Measurements from ENCODE around the gene KLK4.
"Not testable (repeated sequence)": the region's sequence is repeated elsewhere in the genome, so short reads cannot be mapped to it uniquely, and the experiment has no call there.

The KLK4 gene

DNA sequence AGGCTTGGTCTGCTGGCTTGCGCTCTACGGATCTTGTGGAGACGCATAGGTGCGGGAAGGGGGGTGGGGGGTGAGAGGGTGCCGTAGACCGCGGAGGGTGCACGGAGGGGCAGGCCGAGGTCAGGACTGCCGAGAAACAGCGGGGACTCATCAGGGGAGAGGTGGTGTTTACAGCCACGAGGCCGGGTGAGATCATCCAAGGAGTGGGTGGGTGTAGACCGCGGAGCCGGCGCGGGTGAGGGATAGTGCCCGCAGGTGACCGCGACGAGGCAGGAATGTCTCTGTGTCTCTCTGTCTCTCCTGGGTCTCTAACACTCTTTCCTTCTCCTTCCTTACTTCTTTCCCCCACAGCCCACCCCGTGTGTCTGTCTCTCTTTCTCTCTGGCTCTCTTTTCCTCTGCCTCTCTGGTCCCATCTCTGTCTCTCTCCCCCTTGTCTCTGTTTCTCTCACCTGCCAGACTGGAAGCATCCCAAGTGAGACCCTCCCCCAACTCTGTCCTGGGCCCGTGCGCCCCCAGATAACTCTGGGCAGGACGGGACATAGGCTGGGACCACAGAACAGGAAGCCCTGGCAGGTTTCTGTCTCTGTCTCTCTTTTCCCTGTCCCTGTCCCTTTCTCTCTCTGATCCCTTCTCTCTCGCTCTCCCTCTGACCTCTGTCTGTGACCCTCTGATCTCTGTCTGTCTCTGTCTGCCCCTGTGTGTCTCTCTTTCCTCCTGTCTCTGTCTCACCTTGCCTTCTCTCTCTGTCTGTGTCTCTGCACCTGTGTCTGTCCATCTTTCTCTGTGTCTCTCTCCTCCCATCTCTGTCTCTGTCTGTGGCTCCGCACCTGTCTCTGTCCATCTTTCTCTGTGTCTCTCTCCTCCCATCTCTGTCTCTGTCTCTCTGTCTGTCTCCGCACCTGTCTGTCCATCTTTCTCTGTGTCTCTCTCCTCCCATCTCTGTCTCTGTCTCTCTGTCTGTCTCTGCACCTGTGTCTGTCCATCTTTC is 1.8 kb upstream of the KLK4 start:
- no peak for DNase-seq

DNA sequence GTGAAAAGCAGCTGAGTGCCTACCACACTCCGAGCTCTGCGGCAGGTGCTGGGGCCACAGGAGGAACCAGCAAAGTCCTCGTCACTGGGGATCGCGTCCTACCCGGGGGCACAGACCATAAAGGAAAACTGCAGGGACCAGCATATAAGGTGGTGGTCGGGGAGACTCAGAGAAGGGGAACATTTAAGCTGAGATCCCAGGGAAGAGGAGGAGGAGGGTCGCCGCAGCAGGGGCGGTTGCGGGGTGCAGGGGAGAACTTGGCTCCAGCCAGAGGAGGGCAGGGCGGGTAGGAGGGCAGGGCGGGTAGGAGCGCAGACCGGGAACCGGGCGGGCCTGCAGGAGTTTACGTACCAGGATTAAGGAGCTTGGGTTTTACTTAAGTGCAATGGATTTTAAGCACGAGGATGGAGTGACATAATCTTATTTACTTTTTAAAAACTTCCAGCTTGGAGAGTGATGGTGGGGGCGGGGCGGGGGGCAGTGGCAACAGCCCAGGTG is 956 bp upstream of the KLK4 start:
- no peak for DNase-seq

DNA sequence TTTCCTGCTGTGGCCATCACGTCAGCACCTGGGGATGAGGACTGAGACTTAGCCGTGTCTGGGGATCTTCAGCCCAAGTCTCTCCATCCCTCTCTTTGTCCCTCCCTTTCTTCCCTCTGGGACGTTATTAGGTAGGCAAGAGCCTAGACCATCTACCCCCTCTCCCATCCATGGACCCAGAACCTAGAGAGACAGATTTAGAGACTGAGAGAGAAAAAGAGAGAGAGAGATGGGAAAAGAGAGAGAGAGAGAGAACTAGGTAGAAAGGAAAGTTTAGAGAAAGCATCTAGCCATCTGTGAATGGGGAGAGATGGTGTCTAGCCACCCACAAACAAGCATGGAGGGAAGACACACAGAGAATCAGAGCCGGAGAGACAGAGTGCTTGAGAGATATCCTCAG is 473 bp downstream of the KLK4 start:
- DNase-seq, result no peak

DNA sequence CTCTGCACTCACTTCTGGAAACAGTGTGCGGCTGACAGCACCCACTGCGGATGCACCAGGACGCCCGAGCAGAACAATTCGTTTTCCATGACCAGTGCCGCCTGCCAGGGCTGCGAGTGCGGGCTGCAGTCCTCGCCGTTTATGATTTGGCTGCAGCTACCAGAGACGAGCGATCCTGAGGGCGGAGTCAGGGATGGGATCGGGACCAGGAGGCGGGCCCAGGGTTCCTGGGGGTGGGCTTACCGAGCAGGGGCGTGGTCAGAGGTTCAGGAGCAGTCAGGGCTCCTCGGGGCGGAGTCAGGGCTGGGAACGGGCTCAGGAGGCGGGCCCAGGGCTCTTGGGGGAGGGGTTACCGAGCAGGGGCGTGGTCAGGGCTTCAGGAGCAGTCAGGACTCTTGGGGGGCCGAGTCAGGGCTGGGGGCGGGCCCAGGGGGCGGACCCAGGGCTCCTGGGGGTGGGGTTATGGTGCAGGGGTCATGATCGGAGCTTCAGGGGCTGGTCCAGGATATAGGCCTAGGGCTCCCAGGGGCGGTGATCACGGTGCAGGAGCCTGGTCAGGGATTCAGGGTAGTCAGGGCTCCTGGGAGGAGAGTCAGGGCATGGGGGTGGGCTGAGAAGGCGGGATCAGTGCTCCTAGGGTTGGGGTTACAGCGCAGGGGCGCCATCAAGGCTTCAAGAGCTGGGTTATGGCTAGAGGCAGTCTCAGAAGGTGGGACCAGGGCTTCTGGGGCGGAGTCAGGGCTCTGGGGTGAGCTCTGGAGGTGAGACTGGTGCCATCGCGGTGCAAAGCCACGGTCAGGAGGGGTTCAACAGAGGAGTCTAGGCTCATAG is 1.7 kb downstream of the KLK4 start:
- DNase-seq, result peak; percentile 79

DNA sequence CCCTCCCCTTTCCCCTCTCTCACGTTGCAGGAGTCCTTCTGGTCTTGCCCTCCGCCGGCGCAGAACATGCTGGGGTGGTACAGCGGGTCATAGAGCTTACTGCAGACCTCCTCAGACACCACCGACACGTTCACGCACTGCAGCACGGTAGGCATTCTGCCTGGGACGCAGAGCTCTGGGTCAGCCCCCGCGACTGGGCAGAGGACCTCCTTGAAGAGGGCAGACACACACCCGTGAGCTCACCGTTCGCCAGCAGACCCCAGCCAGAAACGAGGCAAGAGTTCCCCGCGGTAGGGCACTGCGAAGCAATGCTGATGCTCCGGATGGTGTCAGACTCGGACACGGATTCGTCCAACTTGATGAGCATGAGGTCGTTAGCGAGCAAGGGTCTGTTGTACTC is 2.9 kb downstream of the KLK4 start:
- no peak for DNase-seq

DNA sequence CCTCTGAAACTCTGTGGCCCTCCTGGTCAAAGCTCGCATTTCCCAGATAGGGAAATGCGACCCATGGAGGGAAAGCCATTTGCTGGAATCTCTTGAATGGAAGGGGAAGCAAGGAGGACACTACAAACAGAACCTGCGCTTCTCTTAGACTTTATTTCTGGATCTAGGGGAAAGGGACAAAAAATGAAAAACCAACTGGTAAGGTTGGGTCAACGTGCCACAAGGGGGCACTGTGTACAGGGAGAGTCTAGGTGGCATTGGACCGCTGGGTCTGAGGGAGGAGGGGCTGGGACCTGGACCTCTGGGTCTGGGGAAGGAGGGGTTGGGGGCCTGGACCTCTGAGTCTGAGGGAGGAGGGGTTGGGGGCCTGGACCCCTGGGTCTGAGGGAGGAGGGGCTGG is 5.0 kb downstream of the KLK4 start:
- no peak for DNase-seq

DNA sequence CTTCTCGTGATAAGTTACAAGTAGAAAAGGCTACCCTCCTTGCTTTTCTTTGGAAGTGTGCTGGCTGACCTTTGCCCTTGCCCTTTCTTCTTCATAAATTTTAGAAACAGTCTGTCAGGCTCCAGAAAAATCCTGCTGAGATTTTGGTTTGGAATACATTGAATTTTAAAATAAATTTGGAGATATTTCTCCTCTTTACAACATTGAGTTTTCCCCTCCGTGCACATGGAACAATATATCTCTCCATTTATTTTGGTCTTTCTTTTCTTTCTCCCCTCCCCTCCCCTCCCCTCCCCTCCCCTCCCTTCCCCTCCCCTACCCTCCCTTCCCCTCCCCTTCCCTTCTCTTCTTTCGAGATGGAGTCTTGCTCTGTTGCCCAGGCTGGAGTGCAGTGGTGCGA is 8.6 kb downstream of the KLK4 start:
- DNase-seq, result no peak

DNA sequence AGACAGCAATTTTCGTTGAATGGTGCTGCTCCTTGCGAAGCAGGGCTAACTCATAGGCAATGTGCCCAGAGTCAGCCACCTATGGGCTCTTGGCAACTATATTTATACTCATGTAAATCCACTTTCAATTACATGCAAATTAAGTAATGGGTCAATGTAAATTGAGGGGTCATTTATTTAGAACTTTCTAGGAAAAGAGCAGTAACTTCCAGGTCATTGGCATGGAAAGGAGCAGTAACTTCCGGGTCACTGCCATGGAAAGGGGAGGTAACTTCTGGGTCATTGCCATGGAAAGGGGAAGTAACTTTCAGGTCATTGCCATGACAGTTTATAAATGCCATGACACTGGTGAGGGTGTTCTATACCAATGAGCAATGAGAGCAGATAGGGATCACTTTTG is 11.6 kb downstream of the KLK4 start:
- DNase-seq, result no peak

DNA sequence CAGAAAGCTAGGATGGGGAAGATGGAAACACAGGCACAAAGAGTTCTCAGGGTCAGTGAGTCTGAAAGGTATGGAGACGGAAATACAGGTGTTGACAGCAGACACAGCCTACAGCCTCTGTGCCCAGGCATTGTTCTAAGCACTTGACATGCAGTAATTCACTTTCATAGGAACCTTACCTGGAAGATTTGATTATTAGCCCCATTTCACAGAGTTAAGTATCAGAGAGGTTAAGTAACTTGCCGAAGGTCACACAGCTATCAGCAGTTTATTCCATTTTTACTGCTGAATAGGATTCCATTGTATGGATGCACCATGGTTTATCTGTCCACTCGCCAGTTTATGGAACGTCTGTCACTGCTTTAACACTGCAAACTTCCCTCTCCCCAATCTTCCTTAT is 13.2 kb downstream of the KLK4 start:
- no peak for DNase-seq

DNA sequence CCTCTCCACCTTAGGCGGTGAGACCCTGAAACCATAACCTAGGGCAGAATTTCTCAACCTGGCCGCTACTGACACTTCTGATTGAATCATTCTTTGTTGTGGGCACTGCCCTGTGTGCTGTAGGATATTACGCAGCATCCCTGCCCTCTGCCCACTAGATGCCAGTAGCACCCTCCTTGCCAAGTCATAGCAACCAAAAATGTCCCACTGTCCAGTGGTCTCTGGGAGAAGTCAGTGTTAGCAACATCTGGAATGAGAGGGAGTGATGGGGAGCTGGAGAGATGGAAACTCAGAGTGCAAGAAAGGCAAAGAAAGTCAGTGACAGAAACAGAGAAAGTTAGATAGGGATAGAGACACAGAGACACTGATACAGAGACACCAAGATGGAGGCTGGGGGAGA is 13.6 kb downstream of the KLK4 start:
- no peak for DNase-seq

DNA sequence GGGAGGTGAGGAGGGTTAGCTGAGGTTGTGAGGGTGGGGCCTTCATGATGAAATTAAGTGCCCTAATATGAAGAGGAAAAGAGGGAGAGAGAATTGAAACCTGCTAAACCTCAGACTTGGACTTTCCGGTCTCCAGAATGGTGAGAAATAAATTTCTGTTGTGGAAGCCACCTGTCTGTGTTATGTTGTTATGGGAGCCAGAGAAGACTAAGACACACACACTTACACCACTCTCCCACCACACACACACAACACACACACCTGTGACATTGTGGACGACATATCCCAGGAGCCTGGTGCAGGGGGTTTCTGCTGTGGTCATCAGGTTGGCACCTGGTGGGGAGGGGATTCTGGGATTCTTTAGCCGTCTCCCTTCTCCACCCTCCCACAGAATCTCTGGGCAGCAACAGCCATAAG is 14.0 kb downstream of the KLK4 start:
- no peak for DNase-seq

DNA sequence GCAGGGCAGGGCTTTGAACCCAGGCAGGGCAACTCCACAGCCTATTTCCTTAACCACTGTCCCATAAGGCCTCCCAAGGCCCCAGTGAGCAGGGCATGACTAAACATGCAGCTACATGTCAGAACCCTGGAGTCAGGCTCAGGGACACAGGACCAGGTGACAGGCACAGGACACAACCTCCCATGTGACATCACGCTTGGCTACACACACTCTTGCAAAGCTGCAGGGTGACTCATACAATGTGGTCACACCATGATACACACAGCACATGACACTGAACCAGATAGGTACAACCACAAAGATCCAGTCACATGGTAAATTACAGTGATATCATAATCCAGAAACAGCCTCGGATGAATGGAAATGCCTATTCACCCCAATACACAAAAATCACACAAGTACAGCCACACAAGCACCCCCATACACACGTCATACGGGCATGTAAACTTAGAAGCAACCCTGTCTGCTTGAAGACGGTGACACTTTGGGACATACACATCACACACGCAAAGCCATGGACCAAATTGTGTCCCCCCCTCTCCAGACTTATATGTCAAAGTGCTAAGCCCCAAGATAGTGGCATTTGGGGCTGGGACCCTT is 14.5 kb downstream of the KLK4 start:
- peak; percentile 35 for DNase-seq

DNA sequence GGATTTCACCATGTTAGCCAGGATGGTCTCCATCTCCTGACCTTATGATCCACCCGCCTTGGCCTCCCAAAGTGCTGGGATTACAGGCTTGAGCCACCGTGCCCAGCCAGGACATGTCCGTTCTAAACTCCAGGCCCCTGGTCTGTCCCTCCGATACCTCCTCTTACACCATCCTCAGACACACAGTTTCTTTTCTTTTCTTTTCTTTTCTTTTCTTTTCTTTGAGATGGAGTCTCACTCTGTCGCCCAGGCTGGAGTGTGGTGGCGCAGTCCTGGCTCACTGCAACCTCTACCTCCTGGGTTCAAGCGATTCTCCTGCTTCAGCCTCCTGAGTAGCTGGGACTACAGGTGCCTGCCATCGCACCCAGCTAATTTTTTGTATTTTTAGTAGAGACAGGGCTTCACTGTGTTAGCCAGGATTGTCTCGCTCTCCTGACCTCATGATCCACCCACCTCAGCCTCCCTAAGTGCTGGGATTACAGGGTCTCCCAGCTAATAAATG is 15.1 kb downstream of the KLK4 start:
- DNase-seq, result not testable (repeated sequence)

DNA sequence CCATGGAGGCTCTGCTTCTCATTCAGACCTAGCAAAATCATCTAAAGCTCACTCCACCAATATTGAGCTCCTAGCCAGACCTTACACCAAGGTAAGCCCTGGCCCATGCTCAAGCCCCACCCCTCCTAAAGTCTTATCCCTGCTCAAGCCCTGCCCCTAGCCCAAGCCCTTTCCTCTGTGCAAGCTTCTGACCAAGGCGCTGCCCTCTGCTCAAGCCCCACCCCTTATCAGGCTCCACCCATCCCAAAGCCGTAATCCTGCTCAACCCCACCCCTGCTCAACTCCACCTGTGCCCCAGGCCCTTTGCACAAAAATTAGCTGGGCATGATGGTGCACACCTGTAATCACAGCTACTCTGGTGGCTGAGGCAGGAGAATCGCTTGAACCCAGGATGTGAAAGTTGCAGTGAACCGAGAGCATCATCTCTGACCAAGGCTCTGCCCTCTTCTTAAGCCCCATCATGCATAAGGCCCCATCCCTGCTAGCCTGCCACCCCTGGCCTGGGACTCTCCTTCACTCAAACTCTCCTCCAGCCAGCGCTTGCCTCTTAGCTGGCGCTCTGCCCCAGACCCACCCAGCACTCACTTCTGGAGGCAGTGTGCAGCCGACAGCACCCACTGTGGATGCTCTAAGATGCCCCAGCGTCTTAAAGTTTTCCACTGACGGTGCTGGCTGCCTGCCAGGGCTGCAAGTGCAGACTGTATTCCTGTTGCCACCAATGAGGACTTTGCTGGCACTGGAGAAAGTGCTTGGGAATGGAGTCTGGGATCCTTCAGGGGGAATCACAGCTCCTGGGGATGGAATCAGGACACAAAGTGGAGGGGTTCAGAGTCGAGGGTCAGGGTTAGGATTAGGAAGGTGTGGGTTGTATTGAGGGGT is 16.5 kb downstream of the KLK4 start:
- DNase-seq, result no peak

DNA sequence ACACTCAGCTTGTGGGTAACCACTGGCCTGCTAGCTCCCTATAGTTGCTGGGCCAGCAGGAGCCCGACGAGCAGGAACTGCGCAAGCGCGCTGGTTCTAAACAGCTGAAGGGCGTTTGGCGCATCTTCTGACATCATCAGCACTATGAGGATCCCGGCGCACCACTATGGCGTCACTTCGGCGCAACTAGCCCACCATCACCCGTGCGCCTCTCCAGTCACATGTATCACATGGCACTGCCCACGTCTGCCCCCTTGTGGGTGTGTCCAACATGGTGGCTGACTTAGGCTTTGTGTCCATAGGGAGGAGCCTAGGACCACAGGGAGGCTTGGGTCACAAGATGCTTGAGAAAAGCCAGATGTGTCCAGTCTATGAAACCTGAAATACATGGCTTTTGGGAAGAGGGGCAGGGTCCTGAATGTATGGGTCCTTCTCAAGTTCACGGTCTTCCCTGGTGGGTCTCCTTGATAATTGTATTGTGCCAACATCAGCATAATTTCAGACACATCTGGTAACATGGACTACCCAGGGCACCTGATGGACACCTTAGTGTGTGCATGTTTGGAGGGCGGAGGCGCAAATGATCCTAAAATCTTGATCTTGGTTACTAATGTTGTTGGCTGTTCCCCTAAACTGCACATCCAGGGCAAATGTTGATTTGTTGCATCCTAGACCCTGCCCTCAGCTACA is 18.0 kb downstream of the KLK4 start:
- no peak for DNase-seq

DNA sequence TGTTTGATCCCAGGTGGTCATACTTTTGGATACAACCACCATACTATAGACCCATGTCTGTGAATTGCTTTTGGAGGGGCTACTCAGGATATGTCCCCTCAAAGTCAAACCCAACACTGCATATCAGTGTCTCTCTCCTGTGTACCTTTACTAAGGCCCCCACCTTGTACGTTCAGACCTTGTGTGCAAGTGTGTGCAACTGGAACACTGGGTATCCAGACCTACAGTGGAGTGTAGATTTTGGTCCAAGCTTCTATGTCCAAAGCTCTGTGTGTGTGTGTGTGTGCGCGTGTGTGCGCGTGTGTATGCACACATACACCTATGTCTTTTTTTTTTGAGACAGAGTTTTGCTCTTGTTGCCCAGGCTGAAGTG is 20.0 kb downstream of the KLK4 start:
- DNase-seq, result no peak

DNA sequence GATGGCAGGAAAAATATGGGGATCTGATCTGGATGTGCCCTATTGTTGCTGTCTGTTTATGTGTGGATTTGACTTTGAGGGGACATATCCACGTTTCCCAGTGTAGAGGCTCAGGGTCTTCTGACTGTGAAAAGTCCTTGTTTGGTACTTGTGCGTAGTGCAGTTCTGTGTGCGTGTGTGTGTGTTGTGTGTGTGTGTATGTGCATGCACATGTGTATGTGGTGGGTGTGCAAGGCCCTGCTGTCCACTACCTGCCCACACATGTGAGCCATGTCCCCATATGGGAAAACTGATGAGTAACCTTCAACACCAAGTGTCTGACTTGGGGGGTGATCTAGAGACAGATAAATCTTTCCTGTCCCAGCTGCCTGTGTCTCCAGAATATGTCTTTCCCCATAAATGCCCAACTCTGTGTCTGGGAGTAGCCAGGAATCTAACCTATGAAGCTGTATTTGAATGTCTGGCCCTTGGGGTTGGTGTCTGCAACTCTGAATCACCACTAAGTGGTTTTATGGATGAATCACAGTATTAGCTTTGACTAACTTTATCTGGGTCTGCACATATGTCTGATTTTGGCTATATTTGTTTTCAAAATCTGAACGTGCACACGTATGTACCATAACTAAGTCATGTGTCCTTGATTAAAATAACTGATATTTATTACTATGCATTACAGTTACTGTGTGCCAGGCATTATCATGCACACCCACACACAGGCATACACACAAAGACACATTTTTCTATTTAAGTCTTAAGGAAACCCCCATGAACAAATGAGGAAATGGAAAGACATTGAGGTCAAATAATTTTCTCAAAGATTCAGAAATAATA is 20.6 kb downstream of the KLK4 start:
- DNase-seq, result no peak

DNA sequence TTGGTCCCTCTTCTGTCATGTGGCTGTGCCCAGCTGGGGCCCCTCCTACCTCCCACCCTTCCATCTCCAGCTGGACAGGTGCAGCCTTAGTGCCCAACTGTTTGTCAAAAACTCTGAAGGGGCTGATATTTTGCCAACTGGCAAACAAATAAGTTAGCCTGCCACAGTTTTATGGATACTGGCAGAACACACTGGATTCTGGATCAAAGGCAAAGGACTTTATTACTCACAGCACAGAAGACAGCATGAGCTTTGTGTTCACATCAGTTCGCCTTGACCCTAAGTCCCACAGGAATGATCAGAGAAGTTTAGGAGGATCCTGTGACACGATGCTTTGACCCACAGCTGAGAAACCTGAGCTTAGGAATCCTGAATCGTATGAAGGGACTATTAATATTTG is 21.6 kb downstream of the KLK4 start:
- DNase-seq, result no peak

DNA sequence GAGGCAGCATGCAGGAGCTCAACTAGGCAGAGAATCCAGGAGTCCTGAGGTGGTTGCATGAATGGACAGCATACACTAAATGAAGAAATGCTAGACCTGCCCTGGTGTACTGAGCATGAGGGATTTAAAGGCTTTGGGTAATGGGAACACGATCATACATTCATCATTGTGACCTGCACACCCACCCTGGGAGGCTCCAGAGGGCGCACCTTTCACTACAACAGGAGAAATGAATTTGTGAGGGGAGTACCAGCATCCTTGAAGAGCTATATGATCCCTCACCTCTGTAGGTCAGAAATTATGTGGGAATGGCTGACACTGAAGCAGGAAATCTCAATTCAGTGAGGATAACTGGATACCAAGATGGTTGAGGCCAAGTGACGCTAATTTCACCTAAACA is 29.0 kb downstream of the KLK4 start:
- DNase-seq, result no peak

DNA sequence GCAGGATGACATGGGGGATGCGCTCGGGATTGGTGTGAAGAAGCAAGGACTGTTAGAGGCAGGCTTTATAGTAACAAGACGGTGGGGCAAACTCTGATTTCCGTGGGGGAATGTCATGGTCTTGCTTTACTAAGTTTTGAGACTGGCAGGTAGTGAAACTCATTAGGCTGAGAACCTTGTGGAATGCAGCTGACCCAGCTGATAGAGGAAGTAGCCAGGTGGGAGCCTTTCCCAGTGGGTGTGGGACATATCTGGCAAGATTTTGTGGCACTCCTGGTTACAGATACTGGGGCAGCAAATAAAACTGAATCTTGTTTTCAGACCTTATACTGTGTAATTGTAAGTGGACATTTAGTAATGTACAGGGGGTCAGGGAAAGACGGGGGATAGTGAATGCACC is 31.0 kb downstream of the KLK4 start:
- no peak for DNase-seq

DNA sequence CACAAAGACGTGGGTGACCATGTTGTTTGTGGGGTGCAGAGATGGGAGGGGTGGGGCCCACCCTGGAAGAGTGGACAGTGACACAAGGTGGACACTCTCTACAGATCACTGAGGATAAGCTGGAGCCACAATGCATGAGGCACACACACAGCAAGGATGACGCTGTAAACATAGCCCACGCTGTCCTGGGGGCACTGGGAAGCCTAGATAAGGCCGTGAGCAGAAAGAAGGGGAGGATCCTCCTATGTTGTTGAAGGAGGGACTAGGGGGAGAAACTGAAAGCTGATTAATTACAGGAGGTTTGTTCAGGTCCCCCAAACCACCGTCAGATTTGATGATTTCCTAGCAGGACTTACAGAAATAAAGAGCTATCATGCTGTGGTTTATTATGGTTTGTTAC is 32.3 kb downstream of the KLK4 start:
- no peak for DNase-seq

All from NCI-H1436 (cell line).